ENCODE measurements around the gene VGLL4.

VGLL4 gene

GRCh38 chr3:11555881-11556633 is 87.7 kb downstream of the VGLL4 start:
- TF ChIP-seq CTCF (IDR thresholded peaks at IDR 0.05; ENCODE audit: borderline replicate concordance, extremely low read depth, low read length, poor library complexity, severe bottlenecking) (no peak), EZH2 (IDR thresholded peaks at IDR 0.05; ENCODE audit: borderline replicate concordance, low read depth, low read length, severe bottlenecking) (no peak)
- no peaks in the 10 kb centered on the region for H3K27me3 ChIP-seq (ENCODE audit: insufficient read depth, low read length, poor library complexity)
- H3K79me2 ChIP-seq (ENCODE audit: insufficient read depth, low read length): peaks cover 38% of the 10 kb centered on the region
- peaks cover 82% of the 10 kb centered on the region for H4K20me1 ChIP-seq (ENCODE audit: insufficient read depth, low read length)
- peaks cover 82% of the 10 kb centered on the region for H3K36me3 ChIP-seq (ENCODE audit: insufficient read depth, low read length)
- H3K9me3 ChIP-seq (ENCODE audit: insufficient read depth, low read length, severe bottlenecking): no peaks in the 10 kb centered on the region
- no peak for DNase-seq
- no peak overlapping the region for H3K4me3 ChIP-seq (ENCODE audit: low read depth in 1 of 2, low read length in 2 of 2)
- no peak overlapping the region for H3K4me2 ChIP-seq (ENCODE audit: insufficient read depth, low read length)
- ATAC-seq (ENCODE audit: insufficient read depth, low read depth): no peak
- H2AFZ ChIP-seq (ENCODE audit: low read depth, low read length): no peak overlapping the region
- no peaks in the 10 kb centered on the region for H3K4me1 ChIP-seq (ENCODE audit: insufficient read depth, low read length)
- H3K27ac ChIP-seq (ENCODE audit: low read length): no peak overlapping the region
- no peak overlapping the region for H3K9ac ChIP-seq (ENCODE audit: low read depth, low read length)

GRCh38 chr3:11555211-11555782 is 88.4 kb downstream of the VGLL4 start:
- H2AFZ ChIP-seq (ENCODE audit: low read depth, low read length): no peak overlapping the region
- TF ChIP-seq CTCF (IDR thresholded peaks at IDR 0.05; ENCODE audit: borderline replicate concordance, extremely low read depth, low read length, poor library complexity, severe bottlenecking): no peak
- TF ChIP-seq EZH2 (IDR thresholded peaks at IDR 0.05; ENCODE audit: borderline replicate concordance, low read depth, low read length, severe bottlenecking): no peak
- H3K27ac ChIP-seq (ENCODE audit: low read length): no peak overlapping the region
- H3K4me3 ChIP-seq (ENCODE audit: low read depth in 1 of 2, low read length in 2 of 2): no peak overlapping the region
- H3K79me2 ChIP-seq (ENCODE audit: insufficient read depth, low read length): peaks cover 30% of the 10 kb centered on the region
- no peak overlapping the region for H3K9ac ChIP-seq (ENCODE audit: low read depth, low read length)
- DNase-seq: no peak
- no peaks in the 10 kb centered on the region for H3K27me3 ChIP-seq (ENCODE audit: insufficient read depth, low read length, poor library complexity)
- no peak for ATAC-seq (ENCODE audit: insufficient read depth, low read depth)
- H3K4me1 ChIP-seq (ENCODE audit: insufficient read depth, low read length): no peaks in the 10 kb centered on the region
- no peaks in the 10 kb centered on the region for H3K9me3 ChIP-seq (ENCODE audit: insufficient read depth, low read length, severe bottlenecking)
- H3K36me3 ChIP-seq (ENCODE audit: insufficient read depth, low read length): peaks cover 75% of the 10 kb centered on the region
- peaks cover 74% of the 10 kb centered on the region for H4K20me1 ChIP-seq (ENCODE audit: insufficient read depth, low read length)
- no peak overlapping the region for H3K4me2 ChIP-seq (ENCODE audit: insufficient read depth, low read length)

GRCh38 chr3:11554666-11555065 is 89.0 kb downstream of the VGLL4 start:
- TF ChIP-seq EZH2 (IDR thresholded peaks at IDR 0.05; ENCODE audit: borderline replicate concordance, low read depth, low read length, severe bottlenecking) (no peak), CTCF (IDR thresholded peaks at IDR 0.05; ENCODE audit: borderline replicate concordance, extremely low read depth, low read length, poor library complexity, severe bottlenecking) (no peak)
- no peak overlapping the region for H3K4me2 ChIP-seq (ENCODE audit: insufficient read depth, low read length)
- H3K4me3 ChIP-seq (ENCODE audit: low read depth in 1 of 2, low read length in 2 of 2): no peak overlapping the region
- H2AFZ ChIP-seq (ENCODE audit: low read depth, low read length): no peak overlapping the region
- H3K9me3 ChIP-seq (ENCODE audit: insufficient read depth, low read length, severe bottlenecking): no peaks in the 10 kb centered on the region
- no peak overlapping the region for H3K27ac ChIP-seq (ENCODE audit: low read length)
- H3K79me2 ChIP-seq (ENCODE audit: insufficient read depth, low read length): peaks cover 24% of the 10 kb centered on the region
- H3K9ac ChIP-seq (ENCODE audit: low read depth, low read length): no peak overlapping the region
- H3K36me3 ChIP-seq (ENCODE audit: insufficient read depth, low read length): peaks cover 68% of the 10 kb centered on the region
- ATAC-seq (ENCODE audit: insufficient read depth, low read depth) (no peak), DNase-seq (no peak)
- H3K27me3 ChIP-seq (ENCODE audit: insufficient read depth, low read length, poor library complexity): no peaks in the 10 kb centered on the region
- H3K4me1 ChIP-seq (ENCODE audit: insufficient read depth, low read length): no peaks in the 10 kb centered on the region
- peaks cover 69% of the 10 kb centered on the region for H4K20me1 ChIP-seq (ENCODE audit: insufficient read depth, low read length)
